Neural cell (in vitro differentiated cells): ENCODE measurements around the gene ZBTB14.

ENCODE experiments used
- CTCF ChIP-seq: fragments of 450-650 bp; IDR thresholded peaks from 2 replicates; pipeline ENCODE4 v1.5.1; 2014; ENCODE audit warnings: antibody characterized with exemption, mild to moderate bottlenecking, moderate library complexity; ENCODE audit not compliant: poor library complexity, severe bottlenecking
- EZH2 ChIP-seq: fragments of 200-600, 300-800 bp; shearing (Covaris generic), sonication (generic); IDR thresholded peaks from 2 replicates; pipeline ENCODE4 v1.6.1; 2014; ENCODE audit warnings: antibody characterized with exemption, low read length, borderline replicate concordance, mild to moderate bottlenecking; ENCODE audit not compliant: insufficient read depth, poor library complexity, severe bottlenecking
- MXI1 ChIP-seq: fragments of 450-650 bp; conservative IDR thresholded peaks from 2 replicates; pipeline ENCODE4 v1.6.1; 2014; ENCODE audit warnings: antibody characterized with exemption, mild to moderate bottlenecking; ENCODE audit not compliant: poor library complexity, severe bottlenecking
- POLR2AphosphoS5 ChIP-seq: IDR thresholded peaks from 2 replicates; pipeline ENCODE4 v1.6.1; 2012
- RAD21 ChIP-seq: fragments of 450-650 bp; conservative IDR thresholded peaks from 2 replicates; pipeline ENCODE4 v1.6.1; 2014; ENCODE audit warnings: antibody characterized with exemption, mild to moderate bottlenecking, moderate library complexity
- REST ChIP-seq: IDR thresholded peaks from 2 replicates; pipeline ENCODE4 v1.6.1; 2012; ENCODE audit warnings: borderline replicate concordance
- SMC3 ChIP-seq: fragments of 450-650 bp; conservative IDR thresholded peaks from 2 replicates; pipeline ENCODE4 v1.6.1; 2014; ENCODE audit warnings: antibody characterized with exemption, mild to moderate bottlenecking, moderate library complexity; ENCODE audit not compliant: poor library complexity
- TAF1 ChIP-seq: IDR thresholded peaks from 2 replicates; pipeline ENCODE4 v1.6.1; 2012; ENCODE audit warnings: low read depth

GRCh38 chr18:5251117-5251516 lies 44.4 kb downstream of the ZBTB14 start:
- TF ChIP-seq CTCF (no peak), REST (no peak), EZH2 (no peak), RAD21 (no peak), POLR2AphosphoS5 (no peak), TAF1 (no peak), SMC3 (no peak), MXI1 (no peak)
